HT-29 (cell line): ENCODE data around the gene NUP62. TPM values are rescaled to one million over a fixed set of nuclear protein-coding genes. Genes with fewer than 3 reads are reported as not detected.

Experiments
- DNase-seq: peaks from one replicate; pipeline ENCODE4 v3.0.0-alpha.2; 2015; ENCODE audit warnings: low spot score
- total RNA-seq: library from RNA; depleted of rRNA; stranded (reverse); fragments of >200 nt; shearing (Covaris generic); gene quantifications from 2 replicates; pipeline ENCODE4 v1.2.3, GENCODE V29; 2014

NUP62 gene
- total RNA-seq, 1 experiment from 2014 or later = 133 TPM

GRCh38 chr19:49881672-49882394 is 47.5 kb downstream of the NUP62 start:
- no peak for DNase-seq

DNA sequence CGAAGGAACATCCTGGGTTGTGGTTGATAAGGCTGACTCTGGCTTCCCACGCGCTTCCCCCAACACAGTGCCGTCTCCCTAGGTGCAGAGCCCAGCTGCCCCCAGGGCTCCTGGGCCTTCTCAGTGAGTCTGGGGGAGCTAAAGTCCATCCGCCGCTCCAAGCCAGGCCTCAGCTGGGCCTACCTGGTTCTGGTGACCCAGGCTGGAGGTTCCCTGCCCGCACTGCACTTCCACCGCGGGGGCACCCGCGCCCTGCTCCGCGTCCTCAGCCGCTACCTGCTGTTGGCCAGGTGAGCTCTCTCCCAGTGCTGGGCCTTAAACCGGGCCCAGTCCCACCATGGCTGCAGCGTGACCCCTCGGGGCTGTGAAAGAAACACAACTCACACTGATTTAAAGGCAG is 48.1 kb downstream of the NUP62 start:
- no peak for DNase-seq

GRCh38 chr19:49880162-49880869 is 49.0 kb downstream of the NUP62 start:
- DNase-seq = no peak

DNA sequence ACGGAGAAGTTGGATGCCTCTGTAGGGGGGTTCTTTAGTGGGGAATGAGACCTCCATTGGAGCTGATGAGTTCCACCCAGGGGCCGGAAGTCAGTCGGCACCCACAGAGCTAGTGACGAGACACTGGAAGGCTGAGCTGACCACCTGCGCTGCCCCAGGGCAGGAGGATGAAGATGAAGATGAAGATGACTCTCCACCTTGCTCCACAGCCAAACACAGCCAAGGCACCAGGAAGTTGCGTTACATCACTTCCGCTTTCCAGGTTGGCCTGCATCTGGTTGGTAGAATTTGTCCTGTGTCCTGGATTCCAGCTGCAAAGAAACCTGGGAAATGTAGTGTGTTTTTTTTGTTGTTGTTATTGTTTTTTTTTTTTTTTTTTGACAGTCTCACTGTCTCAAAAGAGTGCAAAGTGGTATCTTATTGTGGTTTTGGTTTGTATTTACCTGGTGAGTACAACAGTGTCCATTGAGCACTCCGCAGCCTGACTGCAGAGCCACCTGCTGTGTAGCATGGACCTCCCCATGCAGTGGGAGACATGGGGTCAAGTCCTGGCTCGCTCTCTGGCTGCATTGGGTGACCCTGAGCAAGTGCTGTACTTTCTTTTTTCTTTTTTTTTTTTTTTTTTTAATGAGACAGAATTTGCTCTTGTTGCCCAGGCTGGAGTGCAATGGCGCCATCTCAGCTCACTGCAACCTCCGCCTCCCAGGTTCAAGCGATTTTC is 49.9 kb downstream of the NUP62 start:
- DNase-seq = no peak

- no peak for DNase-seq
Measured at GRCh38 chr19:49878744-49879070, 50.6 kb downstream of the NUP62 start.

DNA sequence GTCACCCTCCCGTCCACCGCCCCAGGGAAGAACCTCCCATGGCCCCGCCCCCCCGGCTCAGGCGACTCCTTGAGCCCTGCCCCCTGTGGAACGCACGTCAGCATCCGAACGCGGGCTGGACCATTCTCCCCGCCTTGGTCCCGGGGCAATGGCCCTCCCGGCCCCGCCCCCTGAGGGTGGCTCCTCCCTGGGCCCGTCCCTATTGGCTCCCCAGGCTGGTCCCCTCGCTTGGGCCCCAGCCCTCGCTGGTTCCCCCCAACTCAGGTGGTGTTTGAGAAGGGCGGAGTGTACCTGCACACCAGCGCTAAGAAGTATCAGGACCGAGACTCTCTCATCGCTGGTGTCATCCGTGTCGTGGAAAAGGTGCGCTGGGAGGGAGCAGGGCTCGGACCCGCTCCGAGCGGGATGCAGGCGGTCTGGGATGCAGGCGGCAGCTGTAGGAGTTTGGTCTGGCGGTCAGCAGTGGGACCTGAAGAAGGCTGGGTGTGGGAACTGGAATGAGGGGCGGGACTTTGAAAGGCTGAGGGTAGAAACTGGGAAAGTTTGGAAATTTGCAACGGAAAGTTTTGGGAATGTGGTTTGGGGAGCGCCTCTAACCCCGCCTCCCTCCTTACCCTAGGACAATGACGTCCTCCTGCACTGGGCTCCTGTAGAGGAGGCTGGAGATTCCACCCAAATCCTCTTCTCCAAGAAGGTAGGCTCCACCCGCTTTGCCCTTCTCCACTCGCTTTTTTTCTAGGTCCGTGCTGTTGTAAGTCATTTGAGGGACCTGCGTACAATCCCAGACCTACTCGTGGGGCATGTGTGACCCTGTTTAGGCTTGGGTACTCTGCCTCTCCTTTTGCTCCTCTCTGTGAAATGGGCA is 51.2 kb downstream of the NUP62 start:
- DNase-seq = peak; percentile 100

DNA sequence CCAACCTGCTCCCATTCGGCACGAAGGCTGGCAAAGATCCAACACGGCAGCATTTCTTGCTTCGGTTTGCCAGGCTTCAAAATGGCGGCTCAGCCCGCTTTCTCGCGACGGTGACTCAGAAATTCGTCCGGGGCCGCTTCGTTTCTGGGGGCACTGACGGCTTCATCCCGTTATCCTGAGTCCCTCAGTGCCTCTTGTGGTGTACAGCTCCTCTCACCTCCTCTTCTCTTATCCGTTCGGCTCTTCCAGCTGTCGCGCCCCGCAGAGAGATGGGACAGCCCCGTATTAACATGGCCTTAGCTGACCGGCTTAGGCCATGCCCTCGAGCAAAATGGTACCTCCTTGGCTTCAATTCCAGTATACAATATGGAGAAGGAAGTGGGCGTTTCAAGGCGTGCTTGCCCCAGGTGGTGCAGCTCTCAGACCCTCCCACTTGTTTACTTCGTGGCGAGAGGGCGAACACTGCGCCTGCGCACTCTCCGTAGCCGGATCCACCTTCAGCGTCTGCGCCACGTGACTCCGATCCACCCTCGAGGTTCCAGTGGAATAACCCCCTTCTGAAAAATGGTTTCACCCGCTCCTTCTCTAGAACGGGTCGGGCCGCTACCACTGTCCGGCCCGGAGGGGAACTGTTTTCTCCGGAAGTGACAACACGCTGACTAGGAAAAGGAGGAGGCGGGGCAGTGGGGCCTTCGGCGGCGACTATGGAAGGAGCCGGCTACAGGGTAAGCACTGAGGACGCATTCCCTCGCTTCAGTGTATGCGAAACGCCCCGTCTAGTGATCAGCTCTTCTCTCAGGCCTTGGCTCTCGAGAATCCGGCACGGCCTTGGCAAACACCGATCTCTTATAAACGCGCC is 52.1 kb downstream of the NUP62 start, which contains the start of the genes AKT1S1 and TBC1D17:
Gene AKT1S1, minus strand, starts transcription at position 336 of the 859 bp plus-strand sequence. CDS start 4,060 bp downstream, outside the sequence.
Gene TBC1D17, plus strand, starts transcription at position 683 of the 859 bp plus-strand sequence. Its CDS starts 22 bp downstream, at position 705.
- peak; percentile 100 for DNase-seq

DNA sequence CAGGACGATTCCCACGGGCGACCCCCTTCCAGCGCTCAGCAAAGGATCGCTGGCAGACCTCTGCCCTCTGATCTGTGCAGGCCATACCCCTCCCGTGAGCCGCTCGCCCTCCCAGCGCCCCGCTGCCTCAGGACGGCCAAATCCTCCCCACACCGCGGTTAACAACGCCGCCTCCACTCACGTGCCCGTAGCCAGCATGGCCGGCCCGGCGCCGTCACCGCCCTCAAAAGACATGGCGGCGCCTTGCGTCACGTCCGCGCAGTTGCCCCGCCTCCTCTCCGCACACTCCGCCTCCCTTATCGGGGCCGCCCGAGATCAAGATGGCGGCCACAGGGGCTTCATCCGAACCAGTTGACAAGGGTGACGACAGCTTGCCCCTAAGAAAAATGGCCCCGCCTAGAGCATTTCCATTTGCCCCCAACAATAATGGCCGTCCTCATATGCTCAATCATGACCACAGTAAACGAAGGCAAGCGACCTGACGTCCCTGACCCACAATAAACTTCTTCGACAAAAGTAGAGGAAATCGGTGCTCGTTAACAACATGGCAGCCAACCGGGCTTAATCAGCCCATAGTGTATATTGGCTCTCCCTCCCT is 52.8 kb downstream of the NUP62 start:
- DNase-seq = peak; percentile 100

- peak; percentile 66 for DNase-seq
Measured at GRCh38 chr19:49875857-49876421, 53.4 kb downstream of the NUP62 start.

DNA sequence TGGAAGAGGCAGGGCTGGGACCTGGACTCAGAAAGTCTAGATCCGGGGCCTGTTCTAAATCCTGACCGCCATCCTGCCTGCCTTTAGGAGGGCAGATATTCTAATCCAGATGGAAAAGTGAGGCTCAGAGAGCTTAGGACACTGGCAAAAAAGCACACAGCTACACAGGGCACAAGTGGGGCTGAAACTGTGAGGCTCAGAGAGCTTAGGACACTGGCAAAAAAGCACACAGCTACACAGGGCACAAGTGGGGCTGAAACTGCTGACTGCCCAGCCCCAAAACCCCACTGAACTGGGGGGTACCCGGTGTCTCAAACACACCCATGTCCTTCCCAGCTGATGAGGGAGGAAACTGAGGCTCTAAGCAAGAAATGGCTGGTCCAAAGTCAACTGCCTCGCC is 54.1 kb downstream of the NUP62 start:
- no peak for DNase-seq

- no peak for DNase-seq
Measured at GRCh38 chr19:49874503-49875157, 54.7 kb downstream of the NUP62 start.

- DNase-seq = no peak
Measured at GRCh38 chr19:49873834-49874233, 55.5 kb downstream of the NUP62 start.

DNA sequence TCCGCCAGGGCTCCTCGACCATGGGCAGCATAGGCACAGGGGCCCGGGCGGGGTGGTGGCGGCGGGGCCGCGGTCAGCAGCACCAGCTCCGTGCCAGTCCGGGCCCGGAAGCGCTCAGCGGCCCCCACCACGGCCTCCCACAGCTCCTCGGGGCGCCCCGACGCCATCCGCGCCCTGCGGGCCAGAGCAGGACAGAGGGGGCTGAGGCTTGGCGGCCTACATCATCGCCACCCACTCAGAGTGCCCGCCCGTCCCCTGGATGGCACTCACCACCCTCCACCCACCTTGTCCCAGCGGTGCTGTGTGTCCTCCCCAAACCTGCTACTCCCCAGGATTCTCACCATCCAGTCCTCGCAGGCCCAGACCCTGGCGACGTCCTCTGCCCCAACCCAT is 56.2 kb downstream of the NUP62 start:
- DNase-seq = no peak

DNA sequence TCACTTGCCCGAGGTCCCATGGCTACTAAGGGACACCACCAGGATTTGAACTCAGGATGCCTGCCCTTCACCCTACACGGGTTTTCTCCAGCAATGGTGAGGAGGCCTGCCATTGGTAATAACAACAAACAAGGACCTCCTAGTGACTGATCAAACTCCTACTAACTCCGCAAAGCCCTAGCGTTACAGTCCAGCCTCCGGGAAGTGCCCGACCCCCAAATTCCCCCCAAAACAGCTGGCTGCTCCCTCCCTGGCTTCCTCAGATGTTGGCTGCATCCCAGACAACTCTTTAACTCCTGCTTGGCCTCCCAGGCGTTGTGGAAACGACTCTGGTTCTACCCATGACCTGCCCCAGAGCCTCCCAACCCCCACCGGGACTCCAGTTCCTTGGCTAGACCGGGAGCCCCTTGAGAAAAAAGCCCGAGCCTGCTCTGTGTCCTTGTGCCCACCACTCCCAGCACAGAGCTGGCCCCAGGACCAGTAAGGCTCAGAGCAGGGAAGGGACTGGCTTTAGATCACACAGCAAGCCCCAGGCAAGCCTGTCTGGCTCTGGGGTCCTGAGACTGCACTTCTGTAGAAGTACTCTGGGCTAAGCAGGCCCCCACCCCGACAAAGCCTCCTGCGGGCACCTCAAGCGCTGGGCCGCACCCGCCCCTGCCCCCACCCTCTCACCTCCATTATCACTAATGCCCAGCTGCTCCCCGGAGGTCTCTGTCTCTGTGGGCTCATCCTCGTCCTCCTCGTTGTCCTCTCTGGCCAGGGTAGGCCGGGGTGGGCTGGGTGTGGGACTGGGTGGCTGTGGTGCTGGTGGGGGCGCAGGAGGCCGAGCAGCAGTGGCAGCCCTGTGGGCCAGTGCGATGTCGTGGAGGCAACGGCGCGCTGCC is 56.8 kb downstream of the NUP62 start:
- no peak for DNase-seq

DNA sequence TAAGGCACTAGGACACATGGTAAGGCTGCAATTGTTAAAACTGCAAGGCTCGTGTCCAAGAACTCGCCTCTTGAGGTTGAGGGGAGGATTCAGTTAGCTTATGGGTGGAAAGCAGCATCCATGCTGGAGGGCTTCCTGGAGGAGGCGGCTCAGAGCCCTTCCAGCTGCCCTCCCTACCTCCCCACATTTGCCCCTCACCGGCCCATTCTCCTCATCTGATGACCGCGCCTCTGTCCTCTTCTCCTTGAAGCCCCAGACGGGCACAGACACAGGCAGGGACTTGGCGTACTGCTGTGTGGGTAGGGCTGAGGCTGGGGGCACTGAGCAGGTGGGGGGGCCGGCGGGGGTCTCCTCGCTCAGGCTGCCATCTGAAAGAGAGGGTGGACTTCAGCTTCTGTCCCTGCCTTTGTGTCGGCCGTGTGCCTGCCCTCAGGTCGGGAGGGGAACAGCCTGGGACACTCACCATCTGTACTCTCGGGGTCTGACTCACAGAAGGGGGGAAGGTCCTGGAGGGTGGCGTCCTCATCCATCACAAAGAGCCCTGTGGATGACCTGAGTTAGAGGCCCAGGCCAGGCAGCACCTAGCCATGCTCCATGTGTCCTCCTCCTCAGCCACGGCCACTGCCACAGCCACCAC is 57.8 kb downstream of the NUP62 start:
- no peak for DNase-seq

- DNase-seq = no peak
Measured at GRCh38 chr19:49870309-49870901, 58.9 kb downstream of the NUP62 start.
